ENCODE measurements around the gene PASK. TPM values are rescaled to one million over a fixed set of nuclear protein-coding genes. Genes with fewer than 3 reads are reported as not detected.

Gene PASK
- total and polyA plus RNA-seq, 2 donors (not counting 1 experiment from before 2014, with no cell fraction given) = 1.0 to 1.5 TPM

DNA sequence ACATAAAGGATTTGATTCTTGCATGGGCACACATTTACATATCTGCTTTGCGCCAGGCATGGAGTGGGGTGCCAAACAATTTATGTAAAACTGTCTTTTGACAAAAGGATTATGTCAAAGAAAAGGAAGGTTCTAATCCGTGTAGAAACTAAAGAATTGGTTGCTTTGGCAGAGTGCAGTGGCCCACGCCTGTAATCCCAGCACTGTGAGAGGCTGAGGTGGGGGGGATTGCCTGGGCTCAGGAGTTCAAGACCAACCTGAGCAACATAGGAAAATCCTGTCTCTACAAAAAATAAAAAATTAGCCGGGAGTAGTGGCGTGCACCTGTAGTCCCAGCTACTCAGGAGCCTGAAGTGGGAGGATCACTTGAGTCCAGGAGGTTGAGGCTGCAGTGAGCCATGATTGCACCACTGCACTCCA, 46.1 kb downstream of the PASK start:
- Histone ChIP-seq H3K27ac (ENCODE audit: insufficient read depth, low read length) (no peak overlapping the region), H3K4me3 (replicated peaks in 1 of 4; ENCODE audit: control extremely low read depth in 1 of 4, insufficient read depth in 1 of 4, low read depth in 3 of 4, low read length in 4 of 4) (peak overlapping the region; percentile 73 to 86 (median 78)), H3K27me3 (ENCODE audit: control insufficient read depth, insufficient read depth, low read length) (no peaks in the 10 kb centered on the region), H4K20me1 (ENCODE audit: control insufficient read depth, extremely low read depth, insufficient read depth, low read length) (no peaks in the 10 kb centered on the region), H3K9me3 (ENCODE audit: control insufficient read depth, insufficient read depth, low read depth, low read length) (no peaks in the 10 kb centered on the region), H2AFZ (ENCODE audit: low read length) (peak overlapping the region; percentile 95), H3K4me2 (ENCODE audit: extremely low read depth, insufficient read depth, low read length) (peak overlapping the region; percentile 90), H3K36me3 (ENCODE audit: control insufficient read depth, insufficient read depth, low read length) (peaks cover 3% of the 10 kb centered on the region), H3K9ac (ENCODE audit: insufficient read depth, low read length) (no peak overlapping the region), H3K4me1 (ENCODE audit: control insufficient read depth, extremely low read depth, insufficient read depth, low read length) (no peaks in the 10 kb centered on the region), H3K79me2 (ENCODE audit: control insufficient read depth, insufficient read depth, low read length) (peaks cover 24% of the 10 kb centered on the region)
- no peak for DNase-seq (ENCODE audit: low read depth in 2 of 2)
- no peak for TF ChIP-seq EZH2 (IDR thresholded peaks at IDR 0.05; ENCODE audit: low read length, missing control alignments)
- TF ChIP-seq, protein P1, sequence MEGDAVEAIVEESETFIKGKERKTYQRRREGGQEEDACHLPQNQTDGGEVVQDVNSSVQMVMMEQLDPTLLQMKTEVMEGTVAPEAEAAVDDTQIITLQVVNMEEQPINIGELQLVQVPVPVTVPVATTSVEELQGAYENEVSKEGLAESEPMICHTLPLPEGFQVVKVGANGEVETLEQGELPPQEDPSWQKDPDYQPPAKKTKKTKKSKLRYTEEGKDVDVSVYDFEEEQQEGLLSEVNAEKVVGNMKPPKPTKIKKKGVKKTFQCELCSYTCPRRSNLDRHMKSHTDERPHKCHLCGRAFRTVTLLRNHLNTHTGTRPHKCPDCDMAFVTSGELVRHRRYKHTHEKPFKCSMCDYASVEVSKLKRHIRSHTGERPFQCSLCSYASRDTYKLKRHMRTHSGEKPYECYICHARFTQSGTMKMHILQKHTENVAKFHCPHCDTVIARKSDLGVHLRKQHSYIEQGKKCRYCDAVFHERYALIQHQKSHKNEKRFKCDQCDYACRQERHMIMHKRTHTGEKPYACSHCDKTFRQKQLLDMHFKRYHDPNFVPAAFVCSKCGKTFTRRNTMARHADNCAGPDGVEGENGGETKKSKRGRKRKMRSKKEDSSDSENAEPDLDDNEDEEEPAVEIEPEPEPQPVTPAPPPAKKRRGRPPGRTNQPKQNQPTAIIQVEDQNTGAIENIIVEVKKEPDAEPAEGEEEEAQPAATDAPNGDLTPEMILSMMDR (conservative IDR thresholded peaks at IDR 0.05 in 1 of 2, IDR thresholded peaks at IDR 0.05 in 1 of 2; ENCODE audit: low read depth in 1 of 2, low read length in 2 of 2) = no peak

DNA sequence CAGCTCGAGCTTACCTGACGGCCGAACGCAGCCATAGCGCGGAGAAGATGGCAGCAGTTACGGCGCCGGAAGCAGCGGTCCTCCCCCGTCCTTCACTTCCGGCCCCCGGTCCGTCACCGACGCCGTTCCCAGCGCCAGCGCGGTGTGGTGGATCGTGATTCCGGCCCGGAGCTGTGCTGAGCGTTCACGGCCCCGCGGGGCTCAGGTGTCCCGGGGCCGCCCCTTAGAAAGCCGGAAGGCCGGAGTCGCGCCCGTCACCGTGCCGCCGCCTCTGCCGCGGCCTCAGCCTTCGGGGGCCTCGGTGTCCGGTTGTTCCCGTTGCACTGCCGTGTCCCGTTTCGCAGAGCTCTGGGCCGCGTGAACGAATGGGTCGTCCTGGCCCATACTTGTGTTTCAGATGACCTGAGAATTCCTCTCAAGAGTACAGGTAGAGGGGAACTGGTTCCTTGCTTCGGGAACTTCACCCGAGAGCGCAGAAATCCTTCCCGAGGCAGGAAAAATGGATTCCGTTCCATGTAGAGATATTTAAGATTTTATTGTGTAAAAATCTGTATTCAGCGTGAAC, 47.0 kb downstream of the PASK start, which contains the start of gene MTERF4:
TSS of gene MTERF4 (minus strand) at position 49 of the 565 bp plus-strand sequence. CDS start at position 35, 14 bp downstream.
- peak within 1 kb of the TSS; percentile 89 for H3K9ac ChIP-seq (ENCODE audit: insufficient read depth, low read length)
- H3K4me2 ChIP-seq (ENCODE audit: extremely low read depth, insufficient read depth, low read length) = peak within 1 kb of the TSS; percentile 90
- peak within 1 kb of the TSS; percentile 95 for H2AFZ ChIP-seq (ENCODE audit: low read length)
- DNase-seq (ENCODE audit: low read depth in 2 of 2) = peak; percentile 80
- H3K27ac ChIP-seq (ENCODE audit: insufficient read depth, low read length) = peak within 1 kb of the TSS; percentile 71
- peak within 1 kb of the TSS; percentile 73 to 86 (median 78) for H3K4me3 ChIP-seq (replicated peaks in 1 of 4; ENCODE audit: control extremely low read depth in 1 of 4, insufficient read depth in 1 of 4, low read depth in 3 of 4, low read length in 4 of 4)
- TF ChIP-seq EZH2 (IDR thresholded peaks at IDR 0.05; ENCODE audit: low read length, missing control alignments) = no peak
- TF ChIP-seq, protein P1 (conservative IDR thresholded peaks at IDR 0.05 in 1 of 2, IDR thresholded peaks at IDR 0.05 in 1 of 2; ENCODE audit: low read depth in 1 of 2, low read length in 2 of 2) = no peak
- peaks cover 3% of the 10 kb centered on the region for H3K36me3 ChIP-seq (ENCODE audit: control insufficient read depth, insufficient read depth, low read length)
- H3K27me3 ChIP-seq (ENCODE audit: control insufficient read depth, insufficient read depth, low read length) = no peaks in the 10 kb centered on the region
- H3K9me3 ChIP-seq (ENCODE audit: control insufficient read depth, insufficient read depth, low read depth, low read length) = no peaks in the 10 kb centered on the region
- H3K79me2 ChIP-seq (ENCODE audit: control insufficient read depth, insufficient read depth, low read length) = peaks cover 24% of the 10 kb centered on the region
- no peaks in the 10 kb centered on the region for H4K20me1 ChIP-seq (ENCODE audit: control insufficient read depth, extremely low read depth, insufficient read depth, low read length)
- H3K4me1 ChIP-seq (ENCODE audit: control insufficient read depth, extremely low read depth, insufficient read depth, low read length) = no peaks in the 10 kb centered on the region

DNA sequence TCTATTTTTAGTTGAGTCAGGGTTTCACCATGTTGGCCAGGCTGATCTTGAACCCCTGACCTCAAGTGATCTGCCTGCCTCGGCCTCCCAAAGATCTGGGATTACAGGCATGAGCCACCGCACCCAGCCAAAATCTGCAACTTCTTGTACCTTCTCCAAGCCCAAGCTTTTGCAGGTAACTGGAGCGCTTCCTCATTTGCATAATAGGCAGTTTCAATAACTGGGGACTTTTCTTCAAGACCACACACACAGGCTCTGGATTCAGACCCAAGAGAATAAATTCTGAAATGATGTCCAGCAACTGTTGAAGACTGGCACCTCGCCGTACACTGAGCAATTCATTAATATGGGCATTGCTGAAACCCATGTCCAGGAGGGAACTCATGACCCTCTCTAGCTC, 50.0 kb downstream of the PASK start:
- Histone ChIP-seq H3K4me1 (ENCODE audit: control insufficient read depth, extremely low read depth, insufficient read depth, low read length) (no peaks in the 10 kb centered on the region), H3K9ac (ENCODE audit: insufficient read depth, low read length) (no peak overlapping the region), H3K4me3 (replicated peaks in 1 of 4; ENCODE audit: control extremely low read depth in 1 of 4, insufficient read depth in 1 of 4, low read depth in 3 of 4, low read length in 4 of 4) (no peak overlapping the region), H3K79me2 (ENCODE audit: control insufficient read depth, insufficient read depth, low read length) (peaks cover 24% of the 10 kb centered on the region), H3K27ac (ENCODE audit: insufficient read depth, low read length) (no peak overlapping the region), H3K27me3 (ENCODE audit: control insufficient read depth, insufficient read depth, low read length) (no peaks in the 10 kb centered on the region), H2AFZ (ENCODE audit: low read length) (no peak overlapping the region), H3K4me2 (ENCODE audit: extremely low read depth, insufficient read depth, low read length) (no peak overlapping the region), H3K9me3 (ENCODE audit: control insufficient read depth, insufficient read depth, low read depth, low read length) (no peaks in the 10 kb centered on the region), H3K36me3 (ENCODE audit: control insufficient read depth, insufficient read depth, low read length) (peaks cover 8% of the 10 kb centered on the region), H4K20me1 (ENCODE audit: control insufficient read depth, extremely low read depth, insufficient read depth, low read length) (no peaks in the 10 kb centered on the region)
- DNase-seq (ENCODE audit: low read depth in 2 of 2) = no peak
- no peak for TF ChIP-seq EZH2 (IDR thresholded peaks at IDR 0.05; ENCODE audit: low read length, missing control alignments)
- TF ChIP-seq, protein P1 (conservative IDR thresholded peaks at IDR 0.05 in 1 of 2, IDR thresholded peaks at IDR 0.05 in 1 of 2; ENCODE audit: low read depth in 1 of 2, low read length in 2 of 2) = no peak
